CD4-positive, alpha-beta T cell treated with Interleukin-2 at 100 ng/mL for 4 hours (primary cell): ENCODE results near the gene BCDIN3D.
"Not testable (repeated sequence)": the region's sequence is repeated elsewhere in the genome, so short reads cannot be mapped to it uniquely, and the experiment has no call there.

Source experiments
- DNase-seq: peaks from one replicate; pipeline ENCODE4 v3.0.0-alpha.2; 2020; ENCODE audit warnings: low spot score

Gene BCDIN3D

GRCh38 chr12:49842519-49843352, at the start of gene BCDIN3D:
Gene BCDIN3D (minus strand): TSS chr12:49843106. CDS start chr12:49843087, 19 bp downstream.
- DNase-seq: peak; percentile 92

GRCh38 chr12:49892084-49892731, 49.3 kb upstream of the BCDIN3D start:
- DNase-seq: no peak

GRCh38 chr12:49891476-49891875, 48.6 kb upstream of the BCDIN3D start:
- DNase-seq: no peak

- no peak for DNase-seq
These were observed 48.1 kb upstream of the BCDIN3D start for GRCh38 chr12:49891012-49891411.

GRCh38 chr12:49890096-49890461, 47.2 kb upstream of the BCDIN3D start:
- no peak for DNase-seq

- DNase-seq: no peak
These were observed 46.6 kb upstream of the BCDIN3D start for GRCh38 chr12:49889361-49890095.

- no peak for DNase-seq
These were observed 45.7 kb upstream of the BCDIN3D start for GRCh38 chr12:49888461-49889151.

GRCh38 chr12:49887536-49888401, 44.9 kb upstream of the BCDIN3D start:
- DNase-seq: no peak

- DNase-seq: no peak
These were observed 44.2 kb upstream of the BCDIN3D start for GRCh38 chr12:49887091-49887490.

- no peak for DNase-seq
These were observed 43.0 kb upstream of the BCDIN3D start for GRCh38 chr12:49885663-49886461.

GRCh38 chr12:49885118-49885517, 42.2 kb upstream of the BCDIN3D start:
- no peak for DNase-seq

GRCh38 chr12:49882851-49883464, 40.1 kb upstream of the BCDIN3D start:
- no peak for DNase-seq

- no peak for DNase-seq
These were observed 39.4 kb upstream of the BCDIN3D start for GRCh38 chr12:49882248-49882850.

GRCh38 chr12:49881415-49882247, 38.7 kb upstream of the BCDIN3D start:
- no peak for DNase-seq

GRCh38 chr12:49880756-49881414, 38.0 kb upstream of the BCDIN3D start:
- no peak for DNase-seq

GRCh38 chr12:49879065-49879464, 36.2 kb upstream of the BCDIN3D start:
- DNase-seq: not testable (repeated sequence)

GRCh38 chr12:49878021-49878420, 35.1 kb upstream of the BCDIN3D start:
- DNase-seq: no peak

GRCh38 chr12:49877066-49877465, 34.2 kb upstream of the BCDIN3D start:
- no peak for DNase-seq
